GM19043 (cell line): ENCODE data around the gene ZNF625.

ENCODE experiments used
- ATAC-seq: cut with Tn5 transposase; IDR thresholded peaks from one replicate; pipeline ENCODE4 v1.9.1; 2021; ENCODE audit warnings: low read depth; ENCODE audit not compliant: unreplicated experiment

ZNF625 gene

DNA sequence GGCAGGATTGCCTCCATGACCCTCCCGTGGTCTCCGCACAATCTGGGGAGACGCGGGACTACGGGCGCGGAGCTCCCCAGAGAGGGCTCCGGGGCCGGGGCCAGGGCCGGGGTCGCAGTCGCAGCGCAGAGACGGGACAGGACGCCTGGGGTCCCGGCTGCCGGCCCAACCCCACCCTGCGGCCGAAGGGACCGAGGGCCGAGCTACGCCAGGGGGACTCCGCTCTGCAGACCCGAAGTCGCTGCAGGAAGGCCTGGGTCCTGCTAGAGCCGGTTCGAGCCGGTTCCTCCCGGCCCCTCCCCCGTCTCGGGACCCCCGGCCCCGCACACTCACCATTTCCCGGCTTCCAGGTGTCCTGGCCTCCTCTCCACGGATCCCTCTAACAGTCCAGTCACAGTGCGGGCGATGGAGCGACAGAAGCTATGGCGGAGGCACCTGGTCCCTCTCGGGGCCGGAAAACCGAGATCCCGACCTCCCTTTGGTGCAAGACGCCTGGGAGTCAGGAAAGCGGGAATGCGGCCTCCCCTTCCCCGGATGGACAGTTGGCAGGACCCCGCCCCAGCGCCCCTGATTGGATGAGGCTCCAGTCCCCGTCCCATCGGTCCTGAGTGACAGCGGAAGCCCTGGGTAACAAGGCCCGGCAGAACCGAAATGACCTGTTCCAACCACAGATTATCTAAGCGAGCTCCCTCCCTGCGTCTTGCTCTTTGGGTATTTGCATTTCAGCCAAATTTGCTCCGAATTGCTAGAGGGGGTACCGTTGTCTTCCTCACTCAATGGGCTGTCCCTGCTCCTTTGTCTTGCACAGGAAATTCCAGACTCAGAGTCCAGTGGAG, at the start of gene ZNF625:
Gene ZNF625 (minus strand): TSS at position 512 of the 836 bp plus-strand sequence. CDS start 176 bp downstream, at position 336.
- ATAC-seq, result no peak

DNA sequence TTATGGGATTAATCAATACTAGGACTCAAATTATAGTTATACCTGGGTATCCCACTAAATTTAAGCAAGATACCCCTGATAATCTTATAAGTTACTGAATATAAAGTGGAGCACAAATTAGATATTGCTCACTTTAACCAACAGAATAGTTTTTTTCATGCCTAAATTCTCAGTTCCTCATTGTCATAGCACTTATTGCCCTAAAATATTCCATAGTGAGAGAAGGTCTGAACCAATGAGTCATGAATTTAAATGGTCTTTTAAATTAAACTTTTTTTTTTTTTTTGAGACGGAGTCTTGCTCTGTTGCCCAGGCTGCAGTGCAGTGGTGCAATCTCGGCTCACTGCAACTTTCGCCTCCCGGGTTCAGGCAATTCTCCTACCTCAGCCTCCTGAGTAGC, 48.8 kb upstream of the ZNF625 start:
- ATAC-seq, result no peak

DNA sequence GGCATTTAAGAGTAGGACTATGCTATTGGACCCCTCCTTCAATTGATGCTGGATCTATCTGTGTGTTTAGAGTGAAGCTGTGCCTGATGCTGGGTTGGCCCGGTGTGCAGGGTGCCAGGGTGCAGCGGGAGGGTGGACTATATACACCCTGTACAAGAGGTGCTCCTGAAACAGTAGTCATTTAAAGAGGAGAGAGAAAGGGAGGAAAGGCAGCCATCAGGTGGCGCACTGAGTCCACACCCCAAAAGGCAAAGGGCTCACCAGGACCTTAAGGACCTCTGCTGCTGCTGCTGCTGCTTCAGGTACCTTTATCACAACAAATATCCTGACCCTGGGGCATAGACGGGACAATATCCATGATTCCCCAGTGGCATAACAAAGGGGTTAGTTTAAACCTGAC, 45.7 kb upstream of the ZNF625 start:
- no peak for ATAC-seq

DNA sequence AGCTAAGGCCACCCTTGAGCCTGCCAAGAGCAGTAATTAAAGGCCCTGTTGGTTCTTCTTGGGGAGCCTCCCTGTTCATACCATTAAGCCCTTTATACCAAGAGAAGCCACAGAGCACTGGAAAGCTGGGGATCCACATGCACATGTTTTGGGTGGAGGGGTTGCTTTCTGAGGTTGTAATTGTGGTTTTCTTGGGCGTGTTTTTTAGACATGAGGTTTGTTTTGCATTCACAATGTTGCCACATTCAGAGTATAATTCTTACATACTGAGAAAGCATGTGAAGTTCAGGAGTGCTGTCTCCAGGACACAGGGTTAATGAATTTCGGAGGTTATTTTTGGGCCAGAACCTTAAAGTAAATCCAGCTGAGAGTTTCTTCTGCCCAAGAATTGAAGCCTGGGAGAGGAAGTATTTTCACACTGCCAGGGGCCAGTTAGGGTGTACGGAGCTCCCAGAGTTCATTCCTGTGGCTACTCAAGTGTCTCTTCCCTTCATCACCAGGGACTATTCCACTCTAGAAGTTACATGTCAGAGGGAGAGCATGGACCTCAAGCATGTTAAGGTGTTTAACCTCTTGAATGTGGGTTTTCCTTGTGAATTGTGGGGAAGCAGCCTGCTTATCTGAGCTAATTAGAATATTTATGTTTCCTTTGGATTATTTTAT, 43.4 kb upstream of the ZNF625 start:
- no peak for ATAC-seq

DNA sequence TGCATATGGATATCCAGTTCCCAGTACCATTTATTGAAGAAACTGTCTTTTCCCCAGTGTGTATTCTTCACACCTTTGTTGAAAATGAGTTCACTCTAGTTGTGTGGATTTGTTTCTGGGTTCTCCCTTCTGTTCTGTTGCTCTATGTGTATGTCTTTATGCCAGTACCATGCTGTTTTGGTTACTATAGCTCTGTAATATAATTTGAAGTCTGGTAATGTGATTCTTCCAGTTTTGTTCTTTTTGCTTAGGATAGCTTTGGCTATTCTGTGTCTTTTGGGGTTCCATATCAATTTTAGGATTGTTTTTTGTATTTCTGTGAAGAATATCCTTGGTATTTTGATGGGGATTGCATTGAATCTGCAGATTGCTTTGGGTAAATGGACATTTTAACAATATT, 41.6 kb upstream of the ZNF625 start:
- no peak for ATAC-seq

DNA sequence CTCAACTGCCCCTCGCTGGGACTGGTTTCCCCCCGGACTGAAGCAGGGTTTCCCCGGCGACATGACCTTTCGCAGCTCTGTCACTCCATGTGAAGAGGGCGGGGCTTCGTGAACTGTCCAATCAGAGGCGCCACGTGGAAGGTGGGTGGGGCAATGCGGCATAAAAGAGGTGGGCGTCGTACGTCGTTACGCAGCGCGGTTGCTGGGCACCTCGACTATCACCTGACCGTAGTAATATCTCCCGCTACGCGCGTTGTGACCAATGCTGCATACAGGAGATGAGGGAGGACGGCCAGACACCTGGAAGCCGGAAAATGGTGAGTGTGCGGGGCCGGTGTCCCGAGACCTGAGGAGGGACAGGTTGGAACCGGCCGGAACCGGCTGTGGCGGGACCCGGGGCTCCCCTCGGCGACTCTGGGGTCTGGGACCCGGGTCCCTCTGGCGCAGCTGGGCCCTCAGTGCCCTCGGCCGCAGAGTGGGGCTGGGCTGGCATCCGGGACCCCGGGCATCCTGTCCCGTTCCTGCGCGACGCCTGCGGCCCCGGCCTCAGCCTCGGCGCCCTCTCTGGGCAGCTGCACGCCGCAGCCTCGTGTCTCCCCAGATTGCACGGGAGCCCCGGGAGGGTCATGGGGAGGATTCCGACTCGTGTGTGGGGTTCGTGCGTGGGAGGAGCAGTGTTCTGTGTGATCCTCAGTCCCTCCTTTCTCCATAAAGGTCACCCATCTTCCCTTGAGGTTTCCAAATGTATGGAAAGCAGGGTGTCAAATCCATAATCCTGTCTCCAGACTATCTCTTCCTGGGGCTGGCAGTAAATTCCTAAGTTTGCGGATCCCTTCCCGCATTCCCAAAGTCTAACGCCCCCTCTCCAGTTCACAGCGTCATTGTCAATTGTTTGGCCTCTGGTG, 38.5 kb upstream of the ZNF625 start:
- ATAC-seq, result no peak

DNA sequence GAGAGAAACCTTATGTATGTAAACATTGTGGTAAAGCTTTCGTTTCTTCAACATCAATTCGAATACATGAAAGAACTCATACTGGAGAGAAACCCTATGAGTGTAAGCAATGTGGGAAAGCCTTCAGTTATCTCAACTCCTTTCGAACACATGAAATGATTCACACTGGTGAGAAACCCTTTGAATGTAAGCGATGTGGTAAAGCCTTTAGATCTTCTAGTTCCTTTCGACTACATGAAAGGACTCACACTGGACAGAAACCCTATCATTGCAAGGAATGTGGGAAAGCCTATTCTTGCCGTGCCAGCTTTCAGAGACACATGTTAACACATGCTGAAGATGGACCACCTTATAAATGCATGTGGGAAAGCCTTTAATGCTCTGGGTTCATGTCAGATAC, 31.1 kb upstream of the ZNF625 start:
- ATAC-seq, result no peak

DNA sequence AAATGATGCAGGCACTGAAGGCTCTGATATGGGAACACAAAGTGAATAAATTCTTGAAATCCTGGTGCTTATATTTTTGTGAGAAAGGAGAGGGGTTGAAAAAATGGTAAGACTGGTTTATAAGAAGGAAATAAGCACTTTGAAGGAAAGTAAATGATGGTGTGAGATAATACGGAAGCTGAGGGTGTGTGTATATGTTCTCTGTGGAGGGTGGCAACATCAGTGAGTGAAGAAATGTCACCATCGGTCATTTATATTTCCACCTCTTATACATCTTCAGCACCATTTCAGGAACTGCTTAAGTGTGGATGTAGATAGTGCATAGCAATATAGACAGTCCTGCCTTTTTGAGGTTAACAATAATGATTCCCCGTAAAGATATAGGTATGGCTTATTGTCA, 23.8 kb upstream of the ZNF625 start:
- ATAC-seq, result no peak

DNA sequence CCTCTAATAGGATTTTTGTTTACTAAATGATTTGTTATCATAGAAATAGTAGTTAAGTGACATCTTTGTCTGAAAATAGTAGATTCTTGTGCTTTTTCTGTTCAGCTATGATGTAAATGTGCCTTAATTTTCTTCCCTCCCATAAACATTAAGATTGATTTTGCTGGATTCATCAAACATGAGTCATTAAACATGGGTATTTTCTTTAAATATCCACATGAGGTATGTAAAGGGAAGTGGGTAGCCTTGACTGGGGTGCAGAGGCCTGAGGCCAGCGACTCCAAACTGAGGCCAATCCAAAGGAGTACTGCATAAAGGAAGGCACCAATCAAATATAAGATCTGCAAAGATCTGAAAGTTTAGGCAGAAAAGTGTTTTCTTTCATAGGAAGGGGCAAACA, 10.1 kb upstream of the ZNF625 start:
- ATAC-seq, result no peak

DNA sequence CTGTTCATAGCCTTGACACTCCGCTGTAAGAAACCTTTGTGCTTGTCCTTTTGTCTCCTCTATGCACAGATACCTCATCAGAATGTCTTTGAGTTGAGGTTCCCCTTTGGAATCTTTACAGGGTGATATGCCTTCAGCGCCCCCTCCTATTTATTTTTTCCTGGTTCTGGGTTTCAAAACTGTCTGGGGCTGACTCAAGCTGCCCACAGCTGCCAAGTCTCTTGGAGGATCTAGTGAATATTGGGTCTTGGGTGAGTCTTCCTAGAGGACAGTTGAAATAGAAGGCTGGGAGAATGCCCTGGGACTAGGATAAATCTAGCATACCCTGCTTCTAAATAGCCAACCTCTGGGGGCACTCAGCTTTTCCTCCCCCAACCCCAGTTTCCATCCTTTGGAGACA, 7.3 kb upstream of the ZNF625 start:
- no peak for ATAC-seq

DNA sequence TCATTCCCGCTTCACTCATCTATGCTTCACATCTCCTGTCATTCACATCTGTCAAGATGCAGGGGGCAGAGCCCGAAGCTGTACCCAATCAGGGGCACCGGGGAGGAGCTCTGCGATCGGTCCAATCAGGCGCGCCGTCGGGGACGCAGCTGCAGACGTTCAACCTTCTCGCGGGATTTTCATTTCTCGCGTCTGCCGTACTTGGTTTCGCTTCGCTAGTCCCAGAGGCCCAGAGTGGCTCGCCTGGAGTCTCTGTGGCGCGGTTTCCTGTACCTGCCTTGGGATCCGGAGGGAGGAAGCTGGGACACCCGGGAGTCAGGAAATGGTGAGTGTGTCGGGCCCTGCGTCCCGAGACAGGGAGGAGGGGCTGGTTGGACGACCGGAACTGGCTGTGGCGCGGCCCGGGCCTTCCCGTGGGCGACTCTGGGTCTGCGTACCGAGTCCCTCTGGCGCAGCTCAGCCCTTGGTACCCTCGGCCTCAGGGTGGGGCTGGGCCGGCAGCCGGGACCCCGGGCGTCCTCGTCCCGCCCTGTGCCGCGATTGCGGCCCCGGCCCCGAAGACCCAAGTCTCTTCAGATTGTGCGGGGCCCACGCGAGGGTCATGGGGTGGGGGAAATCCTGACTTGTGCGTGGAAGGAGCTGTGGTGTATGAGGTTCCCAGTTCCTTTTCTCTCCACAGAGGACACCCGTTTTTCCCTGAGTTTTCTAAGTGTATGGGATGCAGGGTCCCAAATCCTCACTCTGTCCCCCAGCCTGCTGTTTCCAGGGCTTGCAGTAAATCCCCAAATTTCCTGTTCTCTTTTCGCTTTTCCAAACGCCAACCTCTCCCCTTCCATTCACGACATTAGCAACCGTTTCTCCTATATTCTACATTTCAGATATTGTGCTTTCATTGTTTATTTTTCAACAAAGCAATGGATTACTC, 6.6 kb upstream of the ZNF625 start, which contains the start of gene ZNF136:
Gene ZNF136 (plus strand): TSS at position 215 of the 925 bp plus-strand sequence. CDS start 108 bp downstream, at position 323.
- peak; percentile 95 for ATAC-seq

DNA sequence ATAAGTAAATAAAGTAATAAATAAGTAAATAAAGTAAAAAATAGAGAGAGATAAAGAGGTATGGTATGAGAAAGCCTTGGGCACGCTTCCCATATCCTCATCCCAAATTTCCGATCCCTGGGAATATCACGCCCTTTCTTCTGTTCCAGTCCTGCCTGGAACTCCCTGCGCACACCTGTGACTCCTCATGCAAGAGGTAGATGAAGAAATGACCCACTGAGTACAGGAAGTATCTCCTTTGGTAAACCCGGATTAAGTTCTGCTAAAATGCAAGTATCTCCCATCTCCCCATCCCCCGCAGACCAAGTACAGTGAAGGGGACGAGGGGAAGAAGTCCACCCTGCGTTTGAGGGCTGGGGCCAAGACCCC, 6.0 kb upstream of the ZNF625 start:
- ATAC-seq, result no peak

DNA sequence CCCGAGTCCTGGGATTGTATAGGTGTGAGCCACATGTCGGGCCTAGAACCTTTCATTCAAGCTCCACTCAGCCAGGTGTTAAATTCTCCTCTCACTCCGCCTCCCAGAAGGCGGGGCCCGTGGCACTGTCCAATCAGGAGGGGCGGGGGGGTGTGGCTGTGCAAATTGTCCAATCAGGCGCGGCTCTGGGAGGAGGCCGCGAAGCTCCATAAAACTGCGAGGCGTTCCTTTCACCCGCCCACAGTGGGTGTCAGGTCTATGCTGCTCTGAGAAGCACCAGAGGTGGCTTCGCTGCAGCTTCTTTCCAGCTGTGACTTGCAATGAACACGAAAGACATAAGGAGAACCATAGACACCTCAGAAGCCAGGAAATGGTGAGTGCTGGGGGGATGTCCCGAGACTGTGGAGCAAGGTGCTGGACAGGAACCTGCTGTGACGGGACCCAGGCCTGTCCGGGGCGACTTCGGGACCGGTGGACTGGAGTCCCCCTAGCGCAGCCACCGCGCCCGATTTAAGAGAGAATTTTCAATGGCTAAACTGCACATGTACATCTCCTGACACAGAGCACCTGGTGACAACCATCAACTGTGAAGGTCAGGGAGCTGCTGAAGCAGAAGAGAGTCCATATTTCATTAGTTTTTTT, 3.4 kb upstream of the ZNF625 start:
- ATAC-seq, result no peak

DNA sequence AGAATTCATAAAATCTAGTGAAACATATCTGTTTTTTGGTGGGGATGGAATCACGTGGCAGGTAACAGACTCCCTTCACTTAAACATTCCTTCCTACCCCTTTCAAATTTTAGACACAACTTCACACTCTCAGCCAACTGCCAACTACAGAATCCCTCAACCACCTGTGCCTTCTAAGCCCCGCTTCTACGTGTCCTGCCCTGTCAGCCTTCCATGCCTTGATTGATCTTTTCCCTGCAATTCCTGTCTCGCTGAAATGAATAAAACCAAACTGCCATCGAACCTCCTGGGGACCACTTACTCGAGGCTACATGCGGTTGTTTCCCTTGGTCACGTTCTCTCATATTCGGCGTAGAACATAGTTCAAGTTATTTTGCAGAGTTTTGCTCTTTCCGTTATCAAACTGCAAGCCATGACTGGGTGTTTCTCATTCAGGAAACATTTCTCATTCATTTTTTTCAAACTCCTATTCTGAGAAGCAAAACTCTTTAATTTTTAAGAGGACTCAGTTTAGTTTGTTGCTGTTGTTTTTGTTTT, 1.1 kb downstream of the ZNF625 start:
- ATAC-seq, result no peak

DNA sequence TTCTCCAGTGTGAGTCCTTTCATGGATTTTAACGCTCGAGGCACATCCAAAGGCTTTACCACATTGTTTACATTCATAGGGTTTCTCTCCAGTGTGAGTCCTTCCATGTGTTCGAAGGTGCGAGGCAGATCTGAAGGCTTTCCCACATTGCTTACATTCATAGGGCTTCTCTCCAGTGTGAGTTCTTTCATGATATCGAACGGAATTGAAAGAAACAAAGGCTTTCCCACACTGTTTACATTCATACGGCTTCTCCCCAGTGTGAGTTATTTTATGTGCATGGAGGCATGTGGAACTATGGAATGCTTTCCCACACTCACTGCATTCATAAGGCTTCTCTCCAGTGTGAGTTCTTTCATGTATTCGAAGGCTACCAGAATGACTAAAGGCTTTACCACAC, 11.2 kb downstream of the ZNF625 start:
- ATAC-seq, result no peak

DNA sequence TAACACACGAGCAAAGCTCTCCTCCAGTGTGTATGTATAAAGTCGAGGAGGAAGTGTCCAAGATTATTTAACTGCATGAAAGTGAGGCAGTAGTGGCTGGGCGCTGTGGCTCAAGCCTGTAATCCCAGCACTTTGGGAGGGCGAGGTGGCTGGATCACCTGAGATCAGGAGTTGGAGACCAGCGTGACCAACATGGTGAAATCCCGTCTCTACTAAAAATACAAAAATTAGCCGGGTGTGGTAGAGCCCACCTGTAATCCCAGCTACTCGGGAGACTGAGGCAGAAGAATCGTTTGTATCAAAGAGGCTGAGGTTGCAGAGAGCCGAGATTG, 15.2 kb downstream of the ZNF625 start:
- no peak for ATAC-seq

DNA sequence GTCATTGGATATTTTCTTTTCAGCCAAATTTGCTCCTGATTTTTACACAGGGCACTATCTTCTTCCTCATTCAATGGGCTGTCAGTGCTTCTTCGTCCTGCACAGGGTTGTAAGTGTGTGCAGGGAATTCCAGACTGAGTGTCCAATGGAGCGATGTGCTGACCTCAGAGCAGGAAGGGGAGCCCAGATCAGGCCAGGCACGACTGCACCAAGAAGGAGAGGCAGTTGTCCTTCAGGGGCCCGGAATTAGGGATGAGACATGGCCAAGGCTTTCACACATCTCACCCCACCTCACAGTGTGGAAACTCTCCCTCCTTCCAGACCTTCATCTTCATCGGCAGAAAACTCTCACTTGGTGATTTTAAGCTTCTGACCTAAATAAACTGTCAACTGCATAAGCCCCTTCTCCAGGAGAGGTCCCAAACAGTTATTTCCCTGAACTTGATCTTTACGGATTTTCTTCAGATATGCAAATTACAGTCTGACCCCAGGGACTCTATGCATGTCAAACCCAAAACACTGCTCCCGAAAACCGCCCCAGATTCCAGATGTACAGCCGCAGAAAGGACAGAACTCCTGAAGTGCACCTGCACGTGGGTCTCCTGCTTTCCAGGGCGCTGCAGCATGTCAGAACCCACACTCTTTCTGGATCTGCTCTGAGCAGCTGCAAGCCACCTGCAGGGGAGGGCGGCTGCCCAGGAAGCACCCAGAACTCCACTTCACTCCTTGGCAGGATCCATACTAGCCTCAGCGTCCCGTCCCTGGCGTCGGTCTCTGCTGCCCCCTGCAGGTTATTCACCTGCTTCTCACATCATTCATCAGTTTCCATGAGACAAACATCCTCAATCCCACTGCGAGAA, 15.8 kb downstream of the ZNF625 start:
- ATAC-seq, result no peak

DNA sequence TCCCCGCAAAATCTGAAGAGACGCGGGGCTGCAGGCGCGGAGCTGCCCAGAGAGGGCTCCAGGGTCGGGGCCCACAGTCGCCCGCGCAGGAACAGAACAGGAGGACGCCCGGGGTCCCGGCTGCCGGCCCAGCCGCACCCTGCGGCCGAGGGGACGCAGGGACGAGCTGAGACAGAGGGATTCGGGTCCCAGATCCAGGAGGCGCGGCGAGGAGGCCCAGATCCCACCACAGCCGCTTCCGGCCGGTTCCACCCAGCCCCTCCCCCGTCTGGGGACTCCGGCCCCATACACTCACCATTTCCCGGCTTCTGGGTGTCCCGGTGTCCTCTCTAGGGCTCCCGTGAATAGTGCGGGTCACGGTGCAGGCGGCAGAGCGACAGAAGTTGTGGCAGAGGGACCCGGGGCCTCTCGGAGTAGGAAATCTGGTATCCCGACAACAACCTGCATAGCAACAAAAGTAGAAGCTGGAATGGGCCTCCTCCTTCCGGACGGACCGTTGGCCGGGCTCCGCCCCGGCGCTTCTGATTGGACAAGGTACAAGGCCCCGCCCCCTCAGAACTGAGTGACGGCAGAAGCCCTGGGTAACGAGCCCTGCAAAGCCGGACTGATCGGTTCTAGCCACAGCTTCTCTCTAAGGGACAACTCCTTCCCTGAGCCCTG, 16.5 kb downstream of the ZNF625 start, which contains the start of gene ZNF20:
Gene ZNF20 (minus strand): TSS at position 466 of the 660 bp plus-strand sequence. CDS start 168 bp downstream, at position 298.
- ATAC-seq, result peak; percentile 91
